GM12878 (cell line): Measurements from ENCODE around the gene TM9SF2.

Experiments
- MEF2A ChIP-seq: IDR thresholded peaks from 2 replicates; pipeline ENCODE4 v1.6.1; 2011; ENCODE audit warnings: low read depth, mild to moderate bottlenecking, low read length, moderate library complexity; ENCODE audit not compliant: insufficient read depth
- NBN ChIP-seq: fragments of 450-650 bp; IDR thresholded peaks from 2 replicates; pipeline ENCODE4 v1.6.1; 2016
- POLR2A ChIP-seq: IDR thresholded peaks from 2 replicates; pipeline ENCODE4 v1.6.1; 2011; ENCODE audit warnings: low read depth, mild to moderate bottlenecking, low read length
- POLR2AphosphoS5 ChIP-seq: IDR thresholded peaks from 2 replicates; pipeline ENCODE4 v1.6.1; 2011; ENCODE audit warnings: mild to moderate bottlenecking, low read length, inconsistent platforms
- ZBED1 ChIP-seq: IDR thresholded peaks from 2 replicates; pipeline ENCODE4 v1.6.1; 2016; ENCODE audit warnings: borderline replicate concordance
- TF ChIP-seq, protein P1 (sequence below): fragments of 450-650 bp; conservative IDR thresholded peaks from 2 replicates; pipeline ENCODE4 v1.6.1; 2017; ENCODE audit warnings: mild to moderate bottlenecking, moderate library complexity
- TF ChIP-seq, protein P2 (sequence below), 3 experiments: IDR thresholded peaks in 2 of 3; conservative IDR thresholded peaks in 1 of 3; 2 replicates each; pipeline ENCODE4 v1.5.1; 2011; ENCODE audit warnings: low read depth in 3 of 3, low read length in 3 of 3, mild to moderate bottlenecking in 3 of 3, control low read depth in 2 of 3, moderate library complexity in 2 of 3, inconsistent platforms in 1 of 3, mixed read lengths in 1 of 3; ENCODE audit not compliant: control insufficient read depth in 2 of 3, insufficient read depth in 1 of 3; ENCODE audit errors: extremely low read depth in 1 of 3

DNA sequence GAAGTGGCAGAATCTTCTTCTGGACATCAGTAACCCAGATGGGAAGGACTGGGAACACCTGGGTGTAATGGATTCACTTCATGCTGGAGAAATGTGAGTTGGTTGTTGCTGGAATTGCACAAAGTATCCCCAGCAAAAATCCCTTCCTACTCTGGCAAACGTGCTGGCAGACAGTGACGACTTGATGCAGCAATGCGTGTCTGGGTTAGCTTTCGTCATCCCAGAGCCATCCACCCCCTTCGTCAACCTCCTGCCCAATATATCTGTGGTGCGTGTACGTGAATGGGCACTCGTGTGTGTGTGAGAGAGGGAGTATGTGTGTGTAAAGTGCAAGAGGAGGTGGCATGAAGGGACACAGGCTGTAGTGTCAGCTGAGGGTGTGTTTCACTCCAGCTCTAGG, 70.9 kb downstream of the TM9SF2 start:
- TF ChIP-seq, protein P1, sequence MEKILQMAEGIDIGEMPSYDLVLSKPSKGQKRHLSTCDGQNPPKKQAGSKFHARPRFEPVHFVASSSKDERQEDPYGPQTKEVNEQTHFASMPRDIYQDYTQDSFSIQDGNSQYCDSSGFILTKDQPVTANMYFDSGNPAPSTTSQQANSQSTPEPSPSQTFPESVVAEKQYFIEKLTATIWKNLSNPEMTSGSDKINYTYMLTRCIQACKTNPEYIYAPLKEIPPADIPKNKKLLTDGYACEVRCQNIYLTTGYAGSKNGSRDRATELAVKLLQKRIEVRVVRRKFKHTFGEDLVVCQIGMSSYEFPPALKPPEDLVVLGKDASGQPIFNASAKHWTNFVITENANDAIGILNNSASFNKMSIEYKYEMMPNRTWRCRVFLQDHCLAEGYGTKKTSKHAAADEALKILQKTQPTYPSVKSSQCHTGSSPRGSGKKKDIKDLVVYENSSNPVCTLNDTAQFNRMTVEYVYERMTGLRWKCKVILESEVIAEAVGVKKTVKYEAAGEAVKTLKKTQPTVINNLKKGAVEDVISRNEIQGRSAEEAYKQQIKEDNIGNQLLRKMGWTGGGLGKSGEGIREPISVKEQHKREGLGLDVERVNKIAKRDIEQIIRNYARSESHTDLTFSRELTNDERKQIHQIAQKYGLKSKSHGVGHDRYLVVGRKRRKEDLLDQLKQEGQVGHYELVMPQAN = no peak
- TF ChIP-seq NBN (no peak), POLR2AphosphoS5 (no peak), POLR2A (no peak), MEF2A (no peak), ZBED1 (no peak)
- TF ChIP-seq, protein P2, sequence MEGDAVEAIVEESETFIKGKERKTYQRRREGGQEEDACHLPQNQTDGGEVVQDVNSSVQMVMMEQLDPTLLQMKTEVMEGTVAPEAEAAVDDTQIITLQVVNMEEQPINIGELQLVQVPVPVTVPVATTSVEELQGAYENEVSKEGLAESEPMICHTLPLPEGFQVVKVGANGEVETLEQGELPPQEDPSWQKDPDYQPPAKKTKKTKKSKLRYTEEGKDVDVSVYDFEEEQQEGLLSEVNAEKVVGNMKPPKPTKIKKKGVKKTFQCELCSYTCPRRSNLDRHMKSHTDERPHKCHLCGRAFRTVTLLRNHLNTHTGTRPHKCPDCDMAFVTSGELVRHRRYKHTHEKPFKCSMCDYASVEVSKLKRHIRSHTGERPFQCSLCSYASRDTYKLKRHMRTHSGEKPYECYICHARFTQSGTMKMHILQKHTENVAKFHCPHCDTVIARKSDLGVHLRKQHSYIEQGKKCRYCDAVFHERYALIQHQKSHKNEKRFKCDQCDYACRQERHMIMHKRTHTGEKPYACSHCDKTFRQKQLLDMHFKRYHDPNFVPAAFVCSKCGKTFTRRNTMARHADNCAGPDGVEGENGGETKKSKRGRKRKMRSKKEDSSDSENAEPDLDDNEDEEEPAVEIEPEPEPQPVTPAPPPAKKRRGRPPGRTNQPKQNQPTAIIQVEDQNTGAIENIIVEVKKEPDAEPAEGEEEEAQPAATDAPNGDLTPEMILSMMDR (IDR thresholded peaks at IDR 0.05 in 2 of 3, conservative IDR thresholded peaks at IDR 0.05 in 1 of 3; ENCODE audit: control insufficient read depth in 2 of 3, extremely low read depth in 1 of 3, insufficient read depth in 1 of 3, low read depth in 3 of 3, low read length in 3 of 3) = no peak
